Measurements from ENCODE around the gene ADGRG6.

DNA sequence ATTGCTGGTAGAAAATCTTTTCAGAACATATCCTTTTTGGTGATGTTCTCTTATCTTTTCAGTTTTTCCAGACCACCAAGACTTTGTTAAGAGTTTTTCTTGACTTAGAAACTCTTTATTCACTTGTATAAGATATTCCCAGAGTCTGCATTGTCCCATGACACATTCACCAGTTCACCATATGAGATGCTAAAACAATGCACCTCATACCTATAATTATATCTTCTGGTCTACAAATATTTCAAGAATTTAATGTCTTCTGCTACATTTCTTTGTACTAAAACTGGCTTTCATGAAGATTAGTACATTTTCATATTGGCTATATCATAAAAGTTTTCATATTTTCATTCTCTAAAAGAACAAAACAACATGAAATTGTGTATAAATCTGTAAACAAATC, 111.3 kb downstream of the ADGRG6 start:
- TF ChIP-seq, protein P1, sequence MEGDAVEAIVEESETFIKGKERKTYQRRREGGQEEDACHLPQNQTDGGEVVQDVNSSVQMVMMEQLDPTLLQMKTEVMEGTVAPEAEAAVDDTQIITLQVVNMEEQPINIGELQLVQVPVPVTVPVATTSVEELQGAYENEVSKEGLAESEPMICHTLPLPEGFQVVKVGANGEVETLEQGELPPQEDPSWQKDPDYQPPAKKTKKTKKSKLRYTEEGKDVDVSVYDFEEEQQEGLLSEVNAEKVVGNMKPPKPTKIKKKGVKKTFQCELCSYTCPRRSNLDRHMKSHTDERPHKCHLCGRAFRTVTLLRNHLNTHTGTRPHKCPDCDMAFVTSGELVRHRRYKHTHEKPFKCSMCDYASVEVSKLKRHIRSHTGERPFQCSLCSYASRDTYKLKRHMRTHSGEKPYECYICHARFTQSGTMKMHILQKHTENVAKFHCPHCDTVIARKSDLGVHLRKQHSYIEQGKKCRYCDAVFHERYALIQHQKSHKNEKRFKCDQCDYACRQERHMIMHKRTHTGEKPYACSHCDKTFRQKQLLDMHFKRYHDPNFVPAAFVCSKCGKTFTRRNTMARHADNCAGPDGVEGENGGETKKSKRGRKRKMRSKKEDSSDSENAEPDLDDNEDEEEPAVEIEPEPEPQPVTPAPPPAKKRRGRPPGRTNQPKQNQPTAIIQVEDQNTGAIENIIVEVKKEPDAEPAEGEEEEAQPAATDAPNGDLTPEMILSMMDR (IDR thresholded peaks at IDR 0.05) = no peak
- TF ChIP-seq POLR2A (IDR thresholded peaks at IDR 0.05) = no peak
- no peak for TF ChIP-seq POLR2AphosphoS5 (IDR thresholded peaks at IDR 0.05)
- TF ChIP-seq EP300 (IDR thresholded peaks at IDR 0.05) = no peak

All from suprapubic skin (tissue), 4 donors.